DOHH2 (cell line): ENCODE data around the gene KLF16.
A peak's percentile ranks its signal among the peaks of the same experiment; 100 is the strongest.

Source experiments
- H3F3A ChIP-seq: fragments of 200-600 bp; sonication (generic), shearing (Covaris generic); 2 replicates; pipeline ENCODE4 v1.6.0; 2016; ENCODE audit warnings: antibody characterized with exemption, mild to moderate bottlenecking; ENCODE audit not compliant: control insufficient read depth, insufficient read depth
- H3K27ac ChIP-seq: fragments of 200-600 bp; sonication (generic); 2 replicates; pipeline ENCODE4 v1.5.1; 2014; ENCODE audit warnings: low read depth, mild to moderate bottlenecking, low read length, moderate library complexity
- H3K27me3 ChIP-seq: fragments of 200-600 bp; sonication (generic); 2 replicates; pipeline ENCODE4 v1.6.1; 2014; ENCODE audit warnings: mild to moderate bottlenecking, low read length, mixed read lengths; ENCODE audit not compliant: control insufficient read depth
- H3K36me3 ChIP-seq: fragments of 200-600 bp; sonication (generic); 2 replicates; pipeline ENCODE4 v1.6.1; 2014; ENCODE audit warnings: mild to moderate bottlenecking, low read length, moderate library complexity, mixed read lengths; ENCODE audit not compliant: control insufficient read depth
- H3K4me1 ChIP-seq: fragments of 200-600 bp; sonication (generic); 2 replicates; pipeline ENCODE4 v1.6.1; 2014; ENCODE audit warnings: mild to moderate bottlenecking, low read length, mixed read lengths; ENCODE audit not compliant: control insufficient read depth
- H3K4me2 ChIP-seq: fragments of 200-600 bp; sonication (generic); 2 replicates; pipeline ENCODE4 v1.6.0; 2014; ENCODE audit warnings: mild to moderate bottlenecking, low read length, moderate library complexity
- H3K4me3 ChIP-seq: fragments of 200-600 bp; sonication (generic); 2 replicates; pipeline ENCODE4 v1.5.1; 2014; ENCODE audit warnings: mild to moderate bottlenecking, low read length, mixed read lengths
- H3K79me2 ChIP-seq: fragments of 200-600 bp; sonication (generic); 2 replicates; pipeline ENCODE4 v1.6.1; 2014; ENCODE audit warnings: mild to moderate bottlenecking, low read length, mixed read lengths; ENCODE audit not compliant: control insufficient read depth
- H3K9me2 ChIP-seq: fragments of 200-600 bp; sonication (generic); replicated peaks from 2 replicates; pipeline ENCODE4 v1.6.1; 2014; ENCODE audit warnings: mild to moderate bottlenecking, low read length, mixed read lengths; ENCODE audit not compliant: control insufficient read depth
- H3K9me3 ChIP-seq: fragments of 200-600 bp; sonication (generic); 2 replicates; pipeline ENCODE4 v1.6.1; 2014; ENCODE audit warnings: antibody characterized with exemption, low read length, mixed read lengths; ENCODE audit not compliant: control insufficient read depth, insufficient read depth
- H4K20me1 ChIP-seq: fragments of 200-600 bp; sonication (generic); 2 replicates; pipeline ENCODE4 v1.6.0; 2014; ENCODE audit warnings: low read depth, mild to moderate bottlenecking, antibody characterized with exemption, low read length, moderate library complexity; ENCODE audit not compliant: control insufficient read depth, insufficient read depth
- CTCF ChIP-seq: fragments of 200-600 bp; sonication (generic); IDR thresholded peaks from one replicate; pipeline ENCODE4 v1.5.1; 2014; ENCODE audit warnings: antibody characterized with exemption, mild to moderate bottlenecking, low read depth, low read length; ENCODE audit not compliant: poor library complexity, severe bottlenecking
- EZH2phosphoT487 ChIP-seq: fragments of 200-600 bp; sonication (generic); IDR thresholded peaks from 2 replicates; pipeline ENCODE4 v1.6.1; 2017; ENCODE audit warnings: borderline replicate concordance, mild to moderate bottlenecking, antibody characterized with exemption, low read length, moderate library complexity, mixed read lengths

Gene KLF16

GRCh38 chr19:1905110-1905862, 41.9 kb upstream of the KLF16 start, which contains the start of the genes ADAT3 and SCAMP4:
ADAT3 (plus strand) TSS chr19:1905399; CDS start chr19:1912048, 6,649 bp downstream.
SCAMP4 (plus strand) TSS chr19:1905399; CDS start chr19:1915020, 9,621 bp downstream.
- peaks cover 19% of the 10 kb centered on the region for H3F3A ChIP-seq
- H3K79me2 ChIP-seq: peaks cover 48% of the 10 kb centered on the region
- no peaks in the 10 kb centered on the region for H3K9me3 ChIP-seq
- no peaks in the 10 kb centered on the region for H3K9me2 ChIP-seq
- TF ChIP-seq CTCF (no peak), EZH2phosphoT487 (no peak)
- peak within 1 kb of the TSS; percentile 90 for H3K4me3 ChIP-seq
- H3K4me1 ChIP-seq: peaks cover 31% of the 10 kb centered on the region
- H3K4me2 ChIP-seq: peak within 1 kb of the TSS; percentile 95
- H3K27me3 ChIP-seq: no peaks in the 10 kb centered on the region
- peak within 1 kb of the TSS; percentile 59 for H3K27ac ChIP-seq
- no peaks in the 10 kb centered on the region; the same call in 1 of the 2 replicates for H4K20me1 ChIP-seq
- H3K36me3 ChIP-seq: peaks cover 6% of the 10 kb centered on the region

- Histone ChIP-seq H3K4me2 (peak overlapping the region; percentile 95), H3K4me1 (peaks cover 31% of the 10 kb centered on the region), H3K9me3 (no peaks in the 10 kb centered on the region), H3K79me2 (peaks cover 43% of the 10 kb centered on the region), H3K4me3 (peak overlapping the region; percentile 90), H3K27me3 (no peaks in the 10 kb centered on the region), H3K36me3 (peaks cover 6% of the 10 kb centered on the region), H4K20me1 (no peaks in the 10 kb centered on the region; the same call in 1 of the 2 replicates), H3K27ac (peak overlapping the region; percentile 59), H3K9me2 (no peaks in the 10 kb centered on the region), H3F3A (peaks cover 19% of the 10 kb centered on the region)
- no peak for TF ChIP-seq EZH2phosphoT487
- no peak for TF ChIP-seq CTCF
Measured at GRCh38 chr19:1904860-1905109, 41.4 kb upstream of the KLF16 start.

DNA sequence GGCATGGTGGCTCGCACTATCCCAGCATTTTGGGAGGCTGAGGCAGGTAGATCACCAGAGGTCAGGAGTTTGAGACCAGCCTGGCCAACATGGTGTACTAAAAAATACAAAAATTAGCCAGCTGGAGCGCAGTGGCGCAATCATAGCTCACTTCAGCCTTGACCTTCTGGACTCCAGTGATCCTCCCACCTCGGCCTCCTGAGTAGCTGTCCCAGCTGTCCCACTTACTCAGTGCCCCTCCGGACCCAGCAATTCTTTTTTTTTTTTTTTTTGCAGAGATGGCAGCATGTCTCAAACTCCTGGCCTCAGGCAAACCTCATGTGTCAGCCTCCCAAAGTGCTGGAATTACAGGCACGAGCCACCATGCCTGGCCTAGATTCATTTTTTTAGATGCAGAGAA, 39.5 kb upstream of the KLF16 start:
- peaks cover 24% of the 10 kb centered on the region for H3K79me2 ChIP-seq
- peaks cover 6% of the 10 kb centered on the region for H3K36me3 ChIP-seq
- H3K4me3 ChIP-seq: no peak overlapping the region
- no peak overlapping the region for H3K27ac ChIP-seq
- H3F3A ChIP-seq: peaks cover 28% of the 10 kb centered on the region
- no peaks in the 10 kb centered on the region for H3K9me2 ChIP-seq
- peak overlapping the region; percentile 95 for H3K4me2 ChIP-seq
- H3K9me3 ChIP-seq: no peaks in the 10 kb centered on the region
- no peaks in the 10 kb centered on the region for H3K27me3 ChIP-seq
- H4K20me1 ChIP-seq: no peaks in the 10 kb centered on the region; the same call in 1 of the 2 replicates
- TF ChIP-seq EZH2phosphoT487 (no peak), CTCF (no peak)
- H3K4me1 ChIP-seq: peaks cover 42% of the 10 kb centered on the region
